MG63 (cell line): Measurements from ENCODE around the gene PNMA6A. TPM values are rescaled to one million over a fixed set of nuclear protein-coding genes. Genes with fewer than 3 reads are reported as not detected.
"Not testable (repeated sequence)": the region's sequence is repeated elsewhere in the genome, so short reads cannot be mapped to it uniquely, and the experiment has no call there.

Source experiments
- DNase-seq: peaks from one replicate; pipeline ENCODE4 v3.0.0-alpha.2; 2020
- H3K27me3 ChIP-seq: fragments of 250-450 bp; sonication (Bioruptor Pico); 2 replicates; pipeline ENCODE4 v1.5.1; 2020; ENCODE audit warnings: mild to moderate bottlenecking, moderate library complexity
- H3K36me3 ChIP-seq: fragments of 250-450 bp; sonication (Bioruptor Pico); 2 replicates; pipeline ENCODE4 v1.5.1; 2020; ENCODE audit warnings: mild to moderate bottlenecking, moderate library complexity
- H3K4me3 ChIP-seq: fragments of 250-450 bp; sonication (Bioruptor Pico); 2 replicates; pipeline ENCODE4 v1.5.1; 2020; ENCODE audit warnings: mild to moderate bottlenecking, moderate library complexity
- H3K9me3 ChIP-seq: fragments of 250-450 bp; sonication (Bioruptor Pico); 2 replicates; pipeline ENCODE4 v1.5.1; 2020; ENCODE audit warnings: mild to moderate bottlenecking, moderate library complexity
- total RNA-seq: library from RNA; depleted of rRNA; stranded (reverse); fragments of >200 nt; shearing (Covaris generic); gene quantifications from 2 replicates; pipeline ENCODE4 v1.2.3, GENCODE V29; 2014; ENCODE audit warnings: low replicate concordance

The PNMA6A gene
- total RNA-seq, 1 experiment from 2014 or later = 1.0 TPM

DNA sequence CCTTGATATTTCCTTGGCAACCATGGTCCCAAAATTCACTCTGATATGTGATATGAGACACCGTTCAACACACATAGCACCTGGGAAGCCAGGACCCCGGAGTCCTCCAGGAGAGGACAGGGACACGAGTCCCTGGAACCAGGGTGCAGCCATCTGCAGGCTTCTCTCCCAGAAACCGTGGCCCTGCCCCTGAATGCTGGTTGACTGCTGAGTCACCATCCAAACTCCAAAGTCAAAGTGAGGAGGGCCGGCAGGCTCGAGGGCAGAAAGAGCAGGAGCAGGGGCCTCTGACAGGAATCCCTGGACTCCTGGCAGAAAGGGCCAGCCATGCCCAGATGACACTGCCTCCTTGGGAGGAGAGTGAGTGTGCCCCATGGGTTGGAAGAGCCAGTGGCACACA lies 6.9 kb upstream of the PNMA6A start:
- H3K9me3 ChIP-seq = no peaks in the 10 kb centered on the region
- H3K36me3 ChIP-seq = no peaks in the 10 kb centered on the region
- DNase-seq = no peak
- no peaks in the 10 kb centered on the region for H3K27me3 ChIP-seq
- no peak overlapping the region for H3K4me3 ChIP-seq

DNA sequence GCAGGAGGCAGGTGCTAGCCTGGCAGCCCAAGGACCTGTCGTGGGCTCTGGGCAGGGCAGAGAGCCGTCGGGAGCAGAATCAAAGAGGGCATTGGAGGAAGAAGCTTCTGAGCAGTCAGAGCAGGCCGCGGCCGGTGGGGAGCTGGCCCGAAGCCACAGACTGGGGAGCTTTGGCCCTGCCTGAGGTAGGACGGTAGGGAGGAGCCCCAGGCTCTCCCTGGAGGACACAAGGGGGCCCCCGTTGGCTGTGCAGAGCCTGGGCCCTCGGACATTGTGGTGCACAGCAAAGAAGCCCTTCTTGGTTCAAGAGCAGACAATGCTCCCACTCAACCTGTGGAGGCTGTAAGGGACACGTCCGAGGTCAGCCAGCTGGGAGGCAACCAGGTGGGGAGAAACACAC lies 5.9 kb upstream of the PNMA6A start:
- DNase-seq, H3K4me3 ChIP-seq, H3K36me3 ChIP-seq, H3K9me3 ChIP-seq, H3K27me3 ChIP-seq: not testable (repeated sequence)

DNA sequence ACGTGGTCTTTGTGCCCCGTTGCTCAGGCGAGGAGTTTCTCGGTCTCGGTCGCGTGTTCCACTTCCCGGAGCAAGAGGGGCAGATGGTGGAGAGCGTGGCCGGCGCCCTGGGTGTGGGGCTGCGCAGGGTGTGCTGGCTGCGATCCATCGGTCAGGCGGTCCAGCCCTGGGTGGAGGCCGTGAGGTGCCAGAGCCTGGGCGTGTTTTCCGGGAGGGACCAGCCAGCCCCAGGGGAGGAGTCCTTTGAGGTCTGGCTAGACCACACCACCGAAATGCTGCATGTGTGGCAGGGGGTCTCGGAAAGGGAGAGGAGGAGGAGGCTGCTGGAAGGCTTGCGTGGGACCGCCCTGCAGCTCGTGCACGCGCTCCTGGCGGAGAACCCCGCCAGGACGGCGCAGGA lies 1.1 kb downstream of the PNMA6A start:
- H3K27me3 ChIP-seq, H3K4me3 ChIP-seq, DNase-seq: not testable (repeated sequence)

DNA sequence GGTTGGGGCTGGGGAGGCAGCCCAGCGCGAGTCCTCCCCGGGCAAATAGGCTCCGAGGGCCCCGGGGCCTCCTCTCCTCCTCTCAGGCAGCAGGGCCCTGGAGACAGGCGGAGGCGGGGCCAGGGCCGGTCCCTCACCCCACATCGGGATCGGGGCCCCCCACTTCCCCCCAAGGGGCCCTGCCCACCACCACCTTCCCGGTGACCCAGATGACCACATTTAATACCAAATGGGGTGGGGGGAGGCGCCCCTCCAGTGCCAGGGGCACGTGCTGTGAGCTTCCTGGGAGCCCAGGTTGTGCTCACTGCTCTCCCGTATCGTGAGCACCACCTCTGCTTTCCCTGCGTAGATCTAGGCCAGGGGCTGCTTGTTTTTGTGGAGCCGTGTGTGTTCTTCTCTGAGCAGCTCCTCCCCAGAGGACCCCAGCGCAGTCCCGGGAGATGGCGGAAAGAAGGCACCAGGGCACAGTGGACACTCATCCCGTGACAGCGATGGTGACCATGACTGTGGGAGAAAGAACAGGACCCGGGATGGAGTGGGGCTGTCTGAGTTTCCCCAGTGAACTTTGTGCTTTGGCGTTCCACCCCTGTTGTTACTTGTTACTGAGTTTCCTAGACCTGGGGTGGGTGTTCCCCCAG lies 2.1 kb downstream of the PNMA6A start:
- Histone ChIP-seq H3K36me3 (no peaks in the 10 kb centered on the region), H3K4me3 (no peak overlapping the region), H3K27me3 (no peaks in the 10 kb centered on the region), H3K9me3 (no peaks in the 10 kb centered on the region)
- no peak for DNase-seq

More for the DNA sequence above, 1.1 kb downstream of the PNMA6A start:
- not testable (repeated sequence) for H3K9me3 ChIP-seq, H3K36me3 ChIP-seq

DNA sequence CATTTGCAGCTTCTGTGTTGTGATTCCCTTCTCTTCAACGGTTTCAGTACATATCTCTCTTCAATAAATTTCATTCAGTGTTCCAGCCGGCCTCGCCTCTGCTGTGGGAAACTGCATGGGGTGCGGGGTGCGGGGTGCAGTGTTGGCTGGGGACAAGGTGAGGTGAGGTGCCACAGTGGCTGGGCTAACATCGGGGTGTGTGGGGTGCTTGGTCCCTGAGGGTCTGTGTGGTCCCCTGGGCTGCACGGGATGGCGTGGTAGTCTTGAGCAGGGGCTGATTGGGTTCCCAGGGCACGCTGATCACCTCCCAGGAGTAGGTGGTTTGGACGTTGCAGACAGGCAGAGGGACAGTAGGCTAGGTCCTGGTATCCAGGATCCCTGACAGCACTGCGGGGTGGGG lies 2.7 kb downstream of the PNMA6A start:
- no peaks in the 10 kb centered on the region for H3K27me3 ChIP-seq
- no peaks in the 10 kb centered on the region for H3K9me3 ChIP-seq
- no peaks in the 10 kb centered on the region for H3K36me3 ChIP-seq
- no peak overlapping the region for H3K4me3 ChIP-seq
- DNase-seq = no peak

DNA sequence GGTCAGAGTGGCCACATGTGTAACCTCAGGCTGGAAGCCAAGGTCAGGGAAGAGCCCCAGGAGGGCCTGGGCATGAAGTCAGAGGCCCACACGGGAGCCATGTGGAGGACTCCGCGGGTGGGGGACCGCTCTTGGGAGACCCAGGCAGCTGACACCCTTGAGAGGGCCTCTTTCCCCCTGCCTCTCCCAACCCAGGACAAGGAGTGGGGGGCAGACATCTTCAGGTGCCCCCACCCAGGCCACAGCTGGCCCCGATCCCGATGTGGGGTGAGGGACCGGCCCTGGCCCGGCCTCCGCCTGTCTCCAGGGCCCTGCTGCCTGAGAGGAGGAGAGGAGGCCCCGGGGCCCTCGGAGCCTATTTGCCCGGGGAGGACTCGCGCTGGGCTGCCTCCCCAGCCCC lies 3.1 kb downstream of the PNMA6A start:
- no peak for DNase-seq
- Histone ChIP-seq H3K36me3 (no peaks in the 10 kb centered on the region), H3K9me3 (no peaks in the 10 kb centered on the region), H3K27me3 (no peaks in the 10 kb centered on the region), H3K4me3 (no peak overlapping the region)

DNA sequence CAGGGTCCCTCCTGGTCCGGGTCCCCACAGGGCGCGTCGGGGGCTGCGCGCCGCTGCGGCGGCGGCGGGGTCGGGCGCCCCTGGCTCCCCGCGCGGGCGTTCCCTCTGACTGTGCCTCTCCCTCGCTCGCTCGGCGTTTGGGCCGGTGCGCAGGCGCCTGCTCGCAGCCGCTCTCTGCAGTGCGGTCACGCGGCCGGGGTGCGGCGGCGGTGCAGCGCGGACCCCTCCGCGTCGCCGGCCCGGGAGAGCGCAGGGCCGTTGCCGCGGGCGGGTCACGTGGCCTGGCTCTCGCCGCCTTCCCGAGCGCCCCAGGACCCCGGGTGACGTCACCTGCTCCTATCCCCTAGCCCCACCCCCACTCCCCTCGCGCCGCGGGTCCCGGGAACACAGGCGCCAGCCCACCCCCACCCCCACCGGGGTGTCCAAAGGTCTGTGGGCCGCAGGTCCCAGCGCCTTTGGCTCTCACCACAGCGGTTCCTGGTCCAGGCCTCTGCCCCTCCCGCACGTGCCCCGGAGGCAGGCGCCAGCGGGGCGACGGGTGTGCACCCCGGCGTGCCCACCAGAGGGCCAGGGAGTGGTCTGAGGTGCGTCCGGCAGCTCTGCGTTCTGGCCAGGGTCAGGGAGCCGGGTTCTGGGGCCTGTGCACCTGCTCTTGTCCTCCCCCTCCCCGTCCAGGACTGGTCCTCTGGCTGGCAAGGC lies 5.3 kb downstream of the PNMA6A start:
- not testable (repeated sequence) for H3K9me3 ChIP-seq, DNase-seq, H3K36me3 ChIP-seq, H3K4me3 ChIP-seq, H3K27me3 ChIP-seq

DNA sequence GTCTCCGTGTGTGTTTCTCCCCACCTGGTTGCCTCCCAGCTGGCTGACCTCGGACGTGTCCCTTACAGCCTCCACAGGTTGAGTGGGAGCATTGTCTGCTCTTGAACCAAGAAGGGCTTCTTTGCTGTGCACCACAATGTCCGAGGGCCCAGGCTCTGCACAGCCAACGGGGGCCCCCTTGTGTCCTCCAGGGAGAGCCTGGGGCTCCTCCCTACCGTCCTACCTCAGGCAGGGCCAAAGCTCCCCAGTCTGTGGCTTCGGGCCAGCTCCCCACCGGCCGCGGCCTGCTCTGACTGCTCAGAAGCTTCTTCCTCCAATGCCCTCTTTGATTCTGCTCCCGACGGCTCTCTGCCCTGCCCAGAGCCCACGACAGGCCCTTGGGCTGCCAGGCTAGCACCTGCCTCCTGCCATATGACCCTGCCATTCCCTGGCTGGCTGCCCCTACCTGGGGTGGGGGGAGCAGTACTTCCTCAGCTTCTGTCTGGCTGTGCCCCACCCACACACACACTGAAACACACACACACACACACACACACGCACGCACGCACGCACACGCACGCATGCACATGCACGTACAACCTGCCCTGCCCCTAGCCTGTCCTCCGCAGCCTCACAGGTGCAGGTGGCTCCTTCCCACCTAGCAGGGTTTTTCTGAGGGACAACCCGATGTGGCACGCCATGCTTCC lies 11.1 kb downstream of the PNMA6A start:
- H3K27me3 ChIP-seq, H3K4me3 ChIP-seq, DNase-seq, H3K36me3 ChIP-seq, H3K9me3 ChIP-seq: not testable (repeated sequence)

DNA sequence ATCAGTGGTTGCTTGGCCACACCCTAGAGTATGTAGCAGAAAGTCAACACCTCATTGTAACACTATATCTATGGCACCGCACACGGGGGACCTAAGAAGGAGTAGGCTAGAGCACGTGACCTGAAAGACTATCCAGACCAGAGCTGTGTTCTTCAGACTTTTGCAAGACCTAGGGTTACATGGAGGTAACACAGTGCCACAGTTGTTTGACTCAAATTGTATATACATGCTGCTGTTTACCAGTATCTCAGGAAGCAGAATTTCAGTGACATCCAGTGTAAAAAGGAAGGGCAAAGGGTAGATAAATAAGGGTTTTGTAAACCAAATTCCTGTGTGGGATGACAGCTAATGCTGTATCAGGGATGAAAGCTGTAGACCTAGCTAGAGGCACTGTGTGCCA lies 30.2 kb downstream of the PNMA6A start:
- no peak for DNase-seq
- Histone ChIP-seq H3K27me3 (no peaks in the 10 kb centered on the region), H3K9me3 (no peaks in the 10 kb centered on the region), H3K4me3 (no peak overlapping the region), H3K36me3 (no peaks in the 10 kb centered on the region)

DNA sequence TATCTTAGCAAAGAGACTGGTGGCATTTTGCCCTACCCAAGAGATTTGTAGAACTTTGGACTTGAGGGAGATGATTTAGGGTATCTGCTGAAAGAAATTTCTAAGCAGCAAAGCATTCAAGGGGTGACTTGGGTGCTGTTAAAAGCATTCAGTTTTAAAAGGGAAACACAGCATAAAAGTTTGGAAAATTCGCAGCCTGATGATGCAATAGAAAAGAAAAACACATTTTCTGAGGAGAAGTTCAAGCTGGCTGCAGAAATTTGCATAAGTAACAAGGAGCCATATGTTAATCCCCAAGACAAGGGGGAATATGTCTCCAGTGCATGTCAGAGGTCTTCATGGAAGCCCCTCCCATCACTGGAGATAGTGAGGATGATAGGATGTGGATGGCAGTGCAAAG lies 32.7 kb downstream of the PNMA6A start:
- H3K36me3 ChIP-seq, H3K9me3 ChIP-seq, H3K4me3 ChIP-seq, H3K27me3 ChIP-seq, DNase-seq: not testable (repeated sequence)

DNA sequence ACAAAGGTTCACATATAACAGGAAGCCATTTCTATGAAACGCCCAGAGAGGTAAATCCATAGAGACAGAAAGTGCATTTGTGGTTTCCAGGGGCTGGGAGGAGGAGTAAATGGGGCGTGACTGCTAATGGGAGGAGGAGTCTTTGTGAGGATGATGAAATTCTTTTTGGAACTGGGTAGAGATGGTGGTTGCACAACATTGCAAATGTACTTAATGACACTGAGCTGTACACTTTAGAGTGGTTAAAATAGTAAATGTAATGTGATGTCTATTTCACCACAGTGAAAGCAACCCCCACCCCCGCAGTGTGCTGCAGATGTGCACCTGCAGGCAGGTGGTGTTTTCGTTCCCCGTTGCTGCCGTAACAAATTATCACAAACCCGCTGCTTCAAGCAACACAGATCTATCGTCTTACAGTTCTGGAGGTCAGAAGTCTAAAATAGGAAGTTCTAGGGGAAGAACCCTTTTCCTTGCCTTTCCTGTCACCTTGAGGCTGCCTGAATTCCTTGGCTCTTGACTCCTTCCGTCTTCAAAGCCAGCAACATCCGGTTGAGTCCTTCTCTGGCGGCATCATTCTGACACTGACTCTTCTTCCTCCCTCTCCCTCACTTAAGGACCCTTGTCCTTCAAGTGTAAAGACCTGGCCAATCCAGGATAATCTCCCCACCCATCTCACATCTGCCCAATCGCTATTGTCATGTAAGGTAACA lies 34.0 kb downstream of the PNMA6A start:
- H3K4me3 ChIP-seq, H3K36me3 ChIP-seq, H3K9me3 ChIP-seq, H3K27me3 ChIP-seq, DNase-seq: not testable (repeated sequence)

DNA sequence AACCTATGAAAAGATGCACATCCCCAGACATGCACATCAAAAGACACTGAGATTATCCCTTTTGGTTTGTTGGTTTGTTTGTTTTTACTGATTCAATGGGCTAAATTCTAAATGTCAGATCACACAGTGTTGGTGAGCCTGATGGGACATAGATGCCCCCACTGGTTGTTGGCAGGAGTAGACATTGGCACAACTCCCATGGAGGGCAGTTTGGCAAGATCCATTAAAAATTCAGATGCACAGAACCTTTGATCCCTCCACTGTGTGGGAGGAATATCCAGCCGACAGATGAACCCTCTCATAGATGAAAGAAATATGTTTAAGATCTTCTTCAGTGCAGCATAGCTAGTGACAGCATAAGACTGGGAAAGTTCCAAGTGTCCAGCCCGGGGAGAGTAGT lies 38.5 kb downstream of the PNMA6A start:
- H3K4me3 ChIP-seq, H3K27me3 ChIP-seq, H3K36me3 ChIP-seq, DNase-seq, H3K9me3 ChIP-seq: not testable (repeated sequence)

DNA sequence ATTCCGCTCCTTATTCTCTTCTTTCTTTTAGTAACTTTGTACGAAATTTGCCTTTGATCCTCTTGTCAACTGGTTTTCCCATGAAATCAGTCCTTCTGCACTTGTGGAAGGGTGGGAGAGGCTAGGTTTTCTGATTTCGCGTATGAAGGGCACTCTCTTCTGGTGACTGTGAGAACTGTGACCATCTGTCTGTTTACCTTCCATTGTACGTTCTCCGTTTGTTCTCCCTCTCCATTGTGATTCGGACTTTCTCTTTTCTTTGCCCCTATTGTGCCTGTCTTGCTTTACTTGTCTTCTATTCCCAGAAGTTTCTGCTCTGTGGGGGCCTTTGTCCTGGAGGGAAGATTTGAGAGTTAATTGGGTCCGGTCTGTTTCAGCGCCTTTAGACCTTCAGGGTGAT lies 41.6 kb downstream of the PNMA6A start:
- H3K9me3 ChIP-seq, DNase-seq: not testable (repeated sequence)

DNA sequence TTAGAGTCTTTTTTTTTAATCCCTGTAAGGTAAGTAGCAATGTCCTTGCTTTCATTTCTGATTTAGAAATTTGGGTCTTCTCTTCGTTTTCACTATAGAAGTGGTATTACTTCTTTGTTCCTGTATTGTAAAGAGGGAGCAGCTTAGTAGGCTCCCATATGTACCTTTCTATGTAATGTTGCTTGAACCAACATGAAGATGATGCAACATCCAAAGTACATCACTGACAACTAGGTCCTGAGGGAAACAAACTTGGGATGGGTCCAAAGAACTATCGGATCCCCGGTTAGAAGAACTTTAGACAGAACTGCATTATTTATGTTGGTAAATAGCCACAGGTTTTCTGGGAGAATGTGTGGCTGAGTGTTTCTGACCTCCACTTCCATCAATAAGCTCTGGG lies 45.5 kb downstream of the PNMA6A start:
- H3K9me3 ChIP-seq, H3K27me3 ChIP-seq, H3K4me3 ChIP-seq, DNase-seq, H3K36me3 ChIP-seq: not testable (repeated sequence)

More for the DNA sequence above, 41.6 kb downstream of the PNMA6A start:
- H3K4me3 ChIP-seq, H3K27me3 ChIP-seq, H3K36me3 ChIP-seq: not testable (repeated sequence)

DNA sequence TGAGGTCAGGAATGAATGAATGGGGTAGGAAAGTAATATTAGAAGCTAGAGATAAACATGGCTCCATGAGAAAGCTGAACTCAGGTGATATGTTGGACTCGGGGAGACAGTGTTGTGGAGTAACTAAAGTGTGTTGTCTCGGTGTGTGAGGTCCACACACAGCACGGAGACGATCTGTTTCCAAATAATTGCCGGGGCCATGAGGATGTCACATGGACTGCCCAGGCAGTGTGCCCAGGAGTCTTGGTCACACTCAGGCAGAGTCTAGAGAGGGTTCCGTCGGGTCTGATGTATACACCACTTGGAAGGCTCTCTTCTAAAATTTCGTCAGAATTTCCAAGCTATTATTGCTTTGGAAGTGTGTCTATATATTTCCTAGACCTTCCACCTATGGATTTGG lies 48.0 kb downstream of the PNMA6A start:
- H3K4me3 ChIP-seq, DNase-seq, H3K9me3 ChIP-seq, H3K27me3 ChIP-seq, H3K36me3 ChIP-seq: not testable (repeated sequence)

DNA sequence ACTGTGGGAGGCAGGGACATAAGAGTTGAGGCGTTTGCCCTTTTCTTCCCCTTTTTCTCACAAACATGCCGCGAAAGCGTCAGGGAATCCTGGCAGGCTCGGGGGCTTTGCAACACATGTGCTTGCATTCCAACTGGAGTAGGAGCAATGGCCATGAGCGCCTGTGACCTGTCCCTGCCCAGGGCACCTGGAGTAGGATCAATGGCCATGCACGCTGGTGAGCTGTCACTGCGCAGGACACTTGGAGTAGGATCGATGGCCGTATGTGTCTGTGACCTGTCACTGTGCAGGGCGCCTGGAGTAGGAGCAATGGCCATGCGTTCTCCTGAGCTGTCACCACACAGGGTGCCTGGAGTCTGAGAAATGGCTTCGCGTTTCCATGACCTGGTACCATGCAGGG lies 51.2 kb downstream of the PNMA6A start:
- not testable (repeated sequence) for H3K36me3 ChIP-seq, H3K9me3 ChIP-seq, H3K27me3 ChIP-seq, DNase-seq, H3K4me3 ChIP-seq
